ENCODE measurements around the gene HOXC11.

HOXC11 gene

DNA sequence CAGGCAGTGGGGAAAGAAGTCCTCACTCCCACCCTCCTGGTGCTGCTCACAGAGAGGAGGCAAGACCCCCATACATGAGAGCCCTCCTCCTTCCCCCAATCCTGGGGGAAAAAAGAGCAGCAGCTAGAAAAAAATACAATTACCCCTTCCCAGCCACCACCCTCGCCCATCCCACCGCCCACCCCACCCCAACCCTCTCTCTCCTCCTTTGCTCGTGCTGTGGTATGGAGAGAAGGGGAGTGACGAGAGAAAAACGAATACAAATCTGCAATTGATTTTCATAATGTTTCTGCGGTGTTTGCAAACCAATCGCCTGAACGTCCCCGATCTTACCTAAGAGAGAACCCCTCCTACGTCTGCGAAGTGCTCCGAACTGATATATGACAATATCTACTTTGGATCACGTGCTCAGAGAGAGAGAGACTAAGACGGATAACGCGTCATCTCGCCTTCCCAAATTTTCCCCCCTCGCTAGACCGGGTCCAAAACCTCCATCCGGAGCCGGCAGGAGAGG, at the start of gene HOXC11:
Gene HOXC11, plus strand, starts transcription at position 405 of the 514 bp plus-strand sequence. CDS start 116 bp downstream, outside the sequence.
- DNase-seq: no peak

DNA sequence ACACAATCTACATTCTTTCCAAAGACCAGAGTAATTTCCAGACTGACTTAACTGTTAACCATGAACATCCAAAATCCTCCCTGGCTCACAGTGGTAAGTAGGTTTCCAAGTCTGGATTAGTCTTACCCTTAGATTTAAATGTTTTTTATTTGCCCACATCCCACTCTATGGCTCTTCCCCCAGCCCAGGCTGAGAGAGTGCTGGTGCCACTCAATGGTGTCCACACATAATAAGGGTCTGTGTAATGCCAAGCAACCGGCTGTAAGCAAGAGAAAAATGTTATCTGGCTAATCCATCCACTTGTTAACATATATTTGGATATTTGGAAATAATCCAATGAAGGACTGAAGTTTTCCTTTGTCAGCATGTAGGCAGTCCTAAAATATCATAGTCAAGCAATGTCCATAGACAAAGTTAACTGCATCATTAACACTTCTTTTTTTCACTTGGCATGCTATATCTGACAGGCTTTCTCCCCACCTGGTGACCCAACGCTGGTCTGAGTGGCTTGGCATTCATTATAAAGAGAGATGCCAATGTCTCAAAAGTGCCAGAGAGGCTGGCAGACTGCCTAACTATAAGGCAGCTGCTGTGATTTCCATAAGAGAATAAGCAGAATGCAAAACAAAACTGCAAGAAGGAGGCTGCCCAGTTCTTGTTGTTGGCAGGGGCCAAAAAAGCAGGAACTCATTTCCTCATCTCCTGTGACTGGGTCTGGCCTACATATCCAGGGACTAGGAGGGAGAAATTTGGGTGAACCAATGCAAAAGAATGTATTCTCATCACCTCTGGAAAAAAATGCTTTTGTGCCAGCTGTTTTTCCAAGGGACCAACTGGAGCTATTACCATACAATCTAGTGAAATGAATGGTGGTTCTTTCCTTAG, 48.2 kb upstream of the HOXC11 start:
- no peak for DNase-seq

DNA sequence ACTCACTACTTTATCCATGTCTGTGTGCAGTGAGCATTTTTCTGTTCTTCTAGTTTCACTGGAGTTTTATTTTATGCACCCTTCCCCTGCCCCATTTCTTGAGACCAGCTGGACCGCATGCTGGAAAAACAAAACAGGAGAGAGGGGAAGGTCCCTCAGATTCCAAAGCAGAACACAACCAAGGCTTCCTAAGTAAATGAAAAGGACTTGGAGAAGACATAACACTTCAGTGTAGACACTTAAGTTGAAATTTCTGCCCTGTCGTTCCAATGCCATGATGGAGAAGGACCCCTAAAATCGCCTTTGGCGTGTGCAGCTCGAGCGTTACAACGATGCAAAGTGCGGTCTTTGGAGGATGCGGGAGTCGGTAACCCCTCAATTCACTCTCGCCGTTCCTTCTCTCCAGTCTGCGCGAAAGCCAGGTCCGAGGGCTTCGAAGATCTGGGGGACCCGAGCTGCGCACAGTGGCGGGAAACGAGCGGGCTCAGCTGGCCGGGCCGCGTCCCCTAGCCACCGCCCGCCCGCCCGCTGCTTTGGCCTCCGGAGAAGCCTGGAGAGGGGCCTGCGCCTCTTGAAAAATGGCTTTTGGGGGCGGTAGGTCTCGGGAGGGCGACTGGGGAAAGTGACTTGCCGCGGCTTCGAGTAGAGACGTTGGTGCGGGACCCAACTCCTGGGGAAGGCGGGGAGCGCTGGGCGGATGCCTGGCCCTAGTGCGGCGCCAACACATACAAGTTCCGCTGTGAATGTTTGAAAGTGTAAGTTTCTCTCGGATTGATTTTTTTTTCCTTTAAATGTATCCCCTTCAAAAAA, 45.5 kb upstream of the HOXC11 start:
- no peak for DNase-seq

DNA sequence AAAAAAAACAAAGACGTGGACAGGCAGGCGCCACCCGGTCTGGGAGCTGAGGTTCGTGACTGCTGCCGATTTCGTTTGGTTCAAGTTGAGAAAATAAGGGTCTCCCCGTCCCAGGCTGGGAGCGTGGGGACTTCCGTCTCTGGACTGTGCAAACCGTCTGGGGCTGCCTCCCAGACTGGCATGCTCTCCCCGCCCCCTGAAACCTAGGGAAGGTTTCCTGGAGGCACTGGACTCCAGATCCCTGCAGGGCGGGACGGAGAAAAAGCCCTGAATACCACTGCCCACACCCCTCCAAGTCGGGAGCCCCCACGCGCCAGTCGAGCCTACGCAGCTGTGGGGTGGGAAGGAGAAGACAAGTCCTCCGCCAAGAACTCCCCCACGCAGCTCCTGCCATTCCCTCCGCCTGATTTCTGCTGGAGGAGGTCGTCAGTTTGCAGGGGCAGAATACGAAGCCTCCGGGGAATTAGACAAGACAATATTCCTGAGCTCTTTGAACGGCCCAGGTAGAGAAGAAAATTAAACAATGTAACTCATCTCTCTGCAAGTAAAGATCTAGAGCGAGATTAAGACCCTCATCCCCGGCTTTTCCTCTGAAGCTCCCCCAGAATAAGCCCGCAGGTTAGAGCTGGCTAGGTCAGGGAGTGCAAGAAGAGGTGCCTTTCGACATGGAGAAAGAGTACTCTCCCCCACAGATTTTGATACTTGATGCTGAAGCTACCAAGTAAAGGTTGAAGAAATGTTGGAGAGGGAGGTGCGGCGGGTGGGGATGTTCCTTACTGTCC, 44.7 kb upstream of the HOXC11 start:
- no peak for DNase-seq

DNA sequence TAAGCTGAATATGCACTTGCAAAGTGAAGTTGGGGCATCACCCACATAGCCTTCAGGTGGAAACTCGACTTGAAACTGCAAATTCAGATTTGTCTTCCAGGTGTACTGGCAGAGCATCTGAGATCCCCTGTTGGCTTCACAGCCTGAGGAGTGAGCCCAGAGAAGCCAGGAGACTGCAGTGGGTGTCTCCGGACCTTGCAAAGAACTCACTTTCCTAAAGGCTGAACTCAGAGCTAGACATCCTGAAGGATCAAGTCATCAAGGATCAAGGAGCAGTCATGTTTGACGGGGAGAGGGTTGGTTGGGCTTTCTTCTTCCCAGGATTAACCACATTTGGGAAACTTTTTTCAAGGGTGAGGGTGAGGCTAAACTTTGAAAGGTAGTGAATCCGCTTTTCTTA, 43.4 kb upstream of the HOXC11 start:
- DNase-seq: no peak

DNA sequence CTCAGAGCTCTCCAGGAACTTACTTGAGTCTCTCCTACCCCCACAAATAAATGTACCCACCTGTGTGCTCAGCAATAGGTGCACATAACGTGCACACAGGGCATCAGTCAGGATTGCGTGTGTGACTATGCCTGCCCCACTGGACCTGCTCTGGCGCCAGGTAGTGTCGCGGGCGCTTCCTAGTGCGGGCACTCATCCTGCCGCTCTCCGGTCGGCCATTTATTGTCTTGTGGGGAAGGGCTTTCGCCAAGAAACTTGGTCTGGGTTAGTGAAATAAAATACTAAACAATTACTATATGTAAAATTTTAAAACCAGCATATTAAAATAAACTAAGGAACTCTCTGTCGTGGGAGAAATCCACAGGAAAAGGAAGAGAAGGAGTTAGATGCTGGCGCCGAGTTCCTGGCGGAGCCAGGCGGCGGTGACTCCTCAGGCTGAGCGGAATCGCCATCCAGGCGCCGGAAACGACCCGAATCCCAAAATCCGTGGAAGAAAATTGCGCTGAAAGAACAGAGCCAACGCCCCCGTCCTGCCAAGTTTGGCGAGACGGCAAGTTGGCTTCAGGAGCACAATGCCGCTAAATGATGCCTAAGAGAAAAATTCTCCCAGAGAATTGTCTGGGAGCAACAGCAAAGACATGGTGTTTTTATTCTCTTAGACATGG, 42.2 kb upstream of the HOXC11 start:
- no peak for DNase-seq

DNA sequence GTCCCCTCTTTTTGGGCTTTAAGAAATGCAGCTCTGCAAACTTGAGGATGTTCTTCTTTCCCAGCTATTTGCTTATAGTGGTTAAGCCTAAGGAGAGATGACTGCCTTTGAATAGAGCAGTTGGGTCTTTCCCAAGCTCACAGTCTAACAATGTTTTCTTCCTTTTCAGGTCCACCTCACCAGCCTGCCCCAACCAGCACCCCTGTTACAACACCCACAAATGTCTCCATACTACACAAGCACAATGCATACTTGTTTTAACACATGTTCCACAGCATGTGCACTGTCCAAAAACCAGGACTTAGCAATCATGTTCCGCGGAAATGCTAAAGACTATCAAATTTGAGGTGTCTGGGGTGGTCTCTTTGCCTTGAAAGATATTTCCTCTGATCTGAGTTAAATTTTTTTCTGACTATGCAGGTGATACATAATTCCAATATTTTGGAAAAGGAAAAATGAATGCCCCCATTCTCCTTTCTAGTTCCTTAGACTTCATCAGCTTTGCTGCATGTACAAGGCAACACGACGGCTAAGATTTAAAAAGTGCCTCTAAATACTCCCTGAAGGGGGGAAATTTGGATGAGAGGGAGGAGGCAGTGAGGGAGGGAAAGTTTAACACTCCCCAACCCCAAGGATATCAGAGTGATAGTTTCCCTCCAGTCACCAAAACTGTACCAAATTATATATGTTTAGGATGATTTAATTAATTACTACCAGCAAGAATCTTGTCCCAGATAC, 40.9 kb upstream of the HOXC11 start:
- no peak for DNase-seq

DNA sequence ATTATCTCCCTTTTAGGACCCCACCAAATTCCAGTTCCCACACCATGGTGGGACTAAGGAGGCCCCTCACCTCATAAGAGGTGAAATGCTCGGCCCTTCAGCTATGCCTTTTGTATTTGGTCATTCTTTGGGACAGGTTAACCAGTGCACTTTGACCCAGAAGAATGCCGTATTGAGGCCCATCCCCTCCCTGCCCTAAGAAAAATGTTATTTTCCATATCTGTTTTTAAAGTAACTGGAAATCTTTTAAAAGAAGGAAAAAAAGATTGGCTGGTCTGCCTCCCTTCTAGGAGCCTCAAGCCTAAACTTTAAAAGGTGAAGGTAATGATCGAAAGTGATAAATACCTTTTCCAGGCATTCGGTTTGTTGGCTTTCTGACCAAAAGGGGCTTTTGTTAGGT, 40.0 kb upstream of the HOXC11 start:
- no peak for DNase-seq

DNA sequence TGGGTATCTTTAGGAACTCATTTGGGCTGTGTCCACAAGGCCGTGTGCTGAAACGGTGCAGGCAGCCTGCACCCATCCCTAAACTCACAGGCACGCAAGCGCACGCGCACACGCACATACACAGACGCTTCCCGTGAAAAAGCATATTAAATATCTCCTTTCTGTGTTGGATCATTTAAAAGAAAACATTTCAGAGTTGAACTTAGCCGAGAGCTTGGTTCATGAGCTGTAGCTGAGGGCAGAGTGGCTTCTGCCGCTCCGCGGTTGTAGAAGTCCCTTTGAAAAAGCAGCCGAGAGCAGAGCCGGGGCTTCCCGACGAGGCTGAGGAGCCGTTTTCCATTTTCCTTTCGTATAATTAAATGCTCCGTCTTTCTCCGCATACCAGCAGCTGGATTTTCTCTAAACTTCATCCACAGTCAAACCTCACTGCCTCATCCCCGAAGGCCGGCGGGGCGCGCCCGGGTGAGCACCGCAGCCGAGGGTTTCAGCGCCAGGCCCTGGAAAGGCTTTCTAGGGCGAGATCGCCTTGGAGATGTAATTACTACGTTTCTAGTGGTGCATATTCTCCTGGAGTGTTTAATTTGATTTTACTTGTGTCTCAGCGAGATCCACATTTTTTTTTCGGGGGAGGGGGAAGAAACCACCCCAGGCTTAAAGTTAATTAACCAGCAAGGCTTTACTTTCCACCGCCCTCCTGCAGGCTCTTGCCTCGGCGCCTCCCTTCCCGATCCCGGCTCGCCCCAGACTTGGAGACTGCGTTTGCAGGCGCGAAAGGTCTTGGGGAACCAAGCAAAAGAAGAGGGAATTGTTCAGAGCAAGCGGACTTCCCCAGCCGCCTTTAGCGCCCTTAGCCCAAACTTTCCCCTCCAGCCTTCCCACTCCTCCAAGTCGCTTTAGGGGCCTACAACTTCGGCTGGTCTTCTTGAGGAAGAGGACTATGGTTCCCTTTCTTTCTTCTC, 37.3 kb upstream of the HOXC11 start:
- no peak for DNase-seq

DNA sequence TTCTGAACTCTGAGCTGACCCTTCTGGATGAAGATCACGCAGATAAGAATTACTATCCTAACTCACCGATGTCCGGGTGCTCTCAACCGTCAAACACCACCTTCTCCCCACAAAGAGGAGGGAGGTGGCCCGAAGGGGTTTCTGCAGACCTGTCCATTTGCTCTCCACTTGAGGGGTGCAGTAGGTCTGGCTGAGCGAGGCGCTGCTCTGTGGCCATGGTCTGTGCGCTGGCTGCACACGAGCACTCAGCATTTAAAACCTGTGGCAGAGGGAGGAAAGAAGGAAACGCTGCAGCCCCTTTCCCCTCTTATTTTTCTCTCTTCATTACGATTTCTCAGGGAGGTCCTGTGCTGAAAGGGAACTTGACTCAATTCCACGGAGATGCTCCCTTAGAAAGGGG, 35.8 kb upstream of the HOXC11 start:
- no peak for DNase-seq

DNA sequence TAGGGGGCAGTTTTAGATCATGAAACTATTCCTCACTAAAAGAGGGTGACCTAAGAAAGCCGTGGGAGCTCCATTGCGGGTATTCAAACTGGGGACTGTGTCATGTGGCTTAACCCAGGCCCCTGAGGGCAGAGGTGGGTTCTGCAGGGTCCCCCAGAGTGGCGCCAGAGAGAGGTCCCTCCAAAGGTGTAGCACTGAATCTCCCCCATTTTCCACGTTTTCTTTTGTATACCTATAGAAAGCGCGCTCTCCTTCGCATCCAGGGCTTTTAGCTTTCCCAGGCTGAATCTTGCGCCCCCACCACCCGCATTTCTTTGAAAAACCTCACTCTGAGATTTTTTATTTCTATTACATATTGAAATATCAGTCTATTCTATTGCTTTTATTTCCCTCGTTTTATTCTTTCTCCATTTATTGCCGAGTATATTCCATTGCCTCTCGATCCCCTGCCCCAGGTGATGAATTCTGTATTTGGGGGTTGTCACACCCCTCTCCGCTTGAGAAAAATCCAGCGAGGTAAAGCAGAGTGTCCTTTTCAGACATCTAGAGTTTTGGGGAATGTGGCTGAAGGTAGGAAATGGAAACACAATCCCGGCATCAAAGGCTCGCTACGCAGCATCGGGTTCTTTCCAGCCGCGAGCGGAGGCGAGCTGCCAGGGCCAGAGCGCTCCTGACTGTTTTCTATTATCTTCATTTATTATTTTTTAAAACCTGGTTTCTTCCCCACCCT, 35.2 kb upstream of the HOXC11 start:
- no peak for DNase-seq

DNA sequence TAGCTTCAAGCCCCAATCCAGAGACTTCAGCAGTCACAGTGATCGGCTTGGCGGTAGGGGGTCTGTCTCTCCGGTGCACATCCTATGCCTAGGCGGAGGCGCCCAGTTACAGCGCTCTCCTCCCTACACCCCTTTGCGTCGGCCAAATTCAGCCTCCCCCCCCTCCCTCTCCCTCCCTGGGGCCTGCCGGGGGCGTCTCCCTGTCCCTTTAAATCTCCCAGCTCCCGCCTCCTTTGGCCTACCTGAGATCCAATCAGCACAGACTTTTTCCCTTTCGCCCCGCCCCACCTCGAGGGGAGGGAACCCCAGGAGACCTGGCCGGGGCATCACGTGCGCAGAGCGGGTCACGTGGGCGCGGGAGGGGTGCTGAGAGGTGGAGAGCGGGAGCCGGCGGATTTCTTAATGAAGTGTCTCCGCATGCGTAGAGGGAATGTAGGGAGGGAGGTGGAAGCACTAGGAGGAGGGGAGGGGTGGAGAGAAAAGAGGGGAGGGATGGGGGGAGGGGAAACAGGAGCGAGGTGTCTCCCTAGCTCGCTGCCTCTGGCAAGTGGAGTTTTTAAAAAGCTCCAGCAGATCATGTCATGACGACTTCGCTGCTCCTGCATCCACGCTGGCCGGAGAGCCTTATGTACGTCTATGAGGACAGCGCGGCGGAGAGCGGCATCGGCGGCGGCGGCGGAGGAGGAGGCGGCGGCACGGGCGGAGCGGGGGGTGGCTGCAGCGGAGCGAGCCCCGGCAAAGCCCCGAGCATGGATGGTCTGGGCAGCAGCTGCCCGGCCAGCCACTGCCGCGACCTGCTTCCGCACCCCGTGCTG, 34.4 kb upstream of the HOXC11 start, which contains the start of gene HOXC13:
Gene HOXC13, plus strand, starts transcription at position 506 of the 815 bp plus-strand sequence. Its CDS starts 76 bp downstream, at position 582.
- DNase-seq: no peak

DNA sequence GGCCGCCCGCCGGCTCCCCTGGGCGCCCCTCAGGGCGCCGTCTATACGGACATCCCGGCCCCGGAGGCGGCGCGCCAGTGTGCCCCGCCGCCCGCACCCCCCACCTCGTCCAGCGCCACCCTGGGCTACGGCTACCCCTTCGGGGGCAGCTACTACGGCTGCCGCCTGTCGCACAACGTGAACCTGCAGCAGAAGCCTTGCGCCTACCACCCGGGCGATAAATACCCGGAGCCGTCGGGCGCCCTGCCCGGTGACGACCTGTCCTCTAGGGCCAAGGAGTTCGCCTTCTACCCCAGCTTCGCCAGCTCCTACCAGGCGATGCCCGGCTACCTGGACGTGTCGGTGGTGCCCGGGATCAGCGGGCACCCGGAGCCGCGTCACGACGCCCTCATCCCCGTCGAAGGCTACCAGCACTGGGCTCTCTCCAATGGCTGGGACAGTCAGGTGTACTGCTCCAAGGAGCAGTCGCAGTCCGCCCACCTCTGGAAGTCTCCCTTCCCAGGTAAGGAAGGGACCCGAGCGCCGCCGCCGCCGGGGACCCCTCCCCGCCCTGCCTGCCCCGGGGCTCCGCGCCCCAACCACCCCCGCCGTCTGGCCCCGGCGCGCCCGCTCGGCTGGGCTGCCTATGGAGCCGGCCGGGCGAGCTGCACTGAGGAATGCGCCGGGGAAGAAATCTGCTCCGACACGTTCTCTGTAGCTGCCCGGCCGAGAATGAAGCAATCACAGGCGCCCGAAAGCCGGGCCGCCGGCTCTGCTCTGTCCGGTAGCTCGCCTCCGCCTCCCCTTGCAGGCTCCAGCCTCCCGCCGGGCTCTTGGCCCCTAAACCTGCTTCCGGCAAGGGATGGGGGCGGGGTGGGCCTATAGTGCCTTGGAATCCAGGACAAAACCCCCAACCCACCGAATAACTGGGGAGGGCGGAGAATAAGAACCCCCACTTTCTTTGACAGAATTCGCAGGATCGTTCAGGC, 33.5 kb upstream of the HOXC11 start:
- DNase-seq: no peak

DNA sequence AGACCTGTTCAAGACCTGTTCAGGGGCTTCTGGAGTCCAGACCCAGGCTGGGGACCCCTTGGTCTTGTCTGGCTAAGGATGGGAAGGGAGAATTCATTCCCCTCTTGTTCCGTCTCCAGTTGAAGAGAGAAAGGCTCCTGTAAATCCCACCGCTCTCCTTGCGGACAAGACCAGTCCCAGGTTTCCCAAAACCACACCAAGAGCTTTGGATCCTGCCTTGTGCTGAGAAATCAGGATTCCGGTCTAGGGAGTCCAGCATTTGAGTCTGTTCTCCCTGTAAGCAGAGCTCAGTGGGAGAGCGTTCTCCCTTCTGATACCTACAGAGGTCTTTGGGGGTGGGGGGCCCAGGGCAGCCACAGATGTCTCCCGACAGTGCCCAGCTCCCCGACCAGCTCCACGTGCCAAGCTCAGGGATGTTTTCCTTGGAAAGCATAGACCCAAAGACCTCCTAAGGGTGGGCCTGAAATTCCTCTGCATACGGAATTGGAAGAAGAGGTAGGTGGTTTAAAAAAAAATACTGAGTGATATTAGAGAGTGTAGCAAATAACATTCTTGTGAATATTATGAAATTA, 32.4 kb upstream of the HOXC11 start:
- no peak for DNase-seq

DNA sequence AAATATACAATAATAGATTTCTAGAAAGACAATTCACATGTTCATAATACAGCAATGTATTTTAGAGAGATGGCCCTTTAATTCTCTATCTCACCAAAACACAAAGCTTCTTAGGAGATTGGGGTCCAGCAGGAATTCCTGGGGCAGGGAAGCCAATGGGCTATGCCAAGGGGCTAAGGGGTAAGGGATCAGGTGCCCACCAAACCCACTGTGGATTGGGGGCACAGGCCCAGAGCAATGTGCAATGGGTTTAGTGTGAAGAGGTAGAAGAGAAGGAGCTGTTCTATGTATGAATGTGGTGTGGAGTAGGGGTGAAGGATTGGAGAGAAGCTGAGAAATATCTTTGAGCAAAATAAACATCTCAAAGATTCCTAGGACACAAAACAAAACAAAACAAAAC, 31.7 kb upstream of the HOXC11 start:
- no peak for DNase-seq

DNA sequence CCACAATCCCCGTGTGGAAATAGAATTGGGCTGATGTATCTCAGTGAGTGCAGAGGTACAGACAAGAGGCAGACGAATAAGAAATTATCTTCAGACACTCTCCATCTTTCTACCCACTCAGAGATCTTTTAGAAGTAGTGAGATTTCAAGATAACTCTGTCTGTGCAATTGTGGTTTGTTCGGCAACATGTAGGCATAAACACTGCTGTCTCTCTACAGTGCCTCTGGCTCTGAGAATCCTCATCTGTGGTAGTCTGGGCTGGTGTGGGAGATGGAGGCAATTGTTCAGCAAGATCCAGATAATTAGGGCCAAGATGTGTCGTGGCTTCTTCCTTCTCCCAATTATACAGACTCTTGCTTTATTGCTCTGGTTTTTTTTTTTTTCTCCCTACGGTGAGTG, 31.2 kb upstream of the HOXC11 start:
- DNase-seq: no peak

DNA sequence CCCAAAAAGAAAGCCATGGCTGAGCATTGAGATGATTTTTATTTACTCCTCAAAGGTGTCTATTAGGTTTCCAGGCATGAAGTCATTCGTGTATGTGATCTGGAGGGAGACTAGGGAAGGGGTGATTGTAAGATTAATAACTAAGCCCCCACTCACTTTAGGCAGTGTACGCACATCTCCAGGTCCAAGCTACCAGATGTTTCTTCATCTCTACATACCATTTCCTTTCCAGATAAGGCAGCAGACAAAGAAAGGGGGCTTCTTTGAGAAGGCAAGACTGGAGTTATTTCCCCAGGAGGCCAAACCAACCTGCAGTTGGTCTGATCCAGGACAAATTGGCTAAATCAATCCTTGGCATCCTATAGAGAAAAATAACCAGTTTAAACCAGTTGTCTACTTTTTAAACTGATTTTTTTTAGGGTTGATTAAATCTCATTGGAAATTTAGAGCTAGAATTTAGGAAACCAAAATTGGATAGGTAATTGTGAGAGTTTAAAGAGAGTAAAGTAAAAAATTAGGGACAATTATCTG, 30.4 kb upstream of the HOXC11 start:
- DNase-seq: no peak
